ENCODE data around the gene EGR4. TPM values are rescaled to one million over a fixed set of nuclear protein-coding genes. Genes with fewer than 3 reads are reported as not detected.
A peak's percentile ranks its signal among the peaks of the same experiment; 100 is the strongest.

The EGR4 gene
- total RNA-seq: 0.12 TPM in 1 of 2 replicates, not detected in the other
- long read RNA-seq: 0 reads

- DNase-seq (ENCODE audit: low spot score, unreplicated experiment): peak; percentile 43
- no peaks in the 10 kb centered on the region for H3K36me3 Mint-ChIP-seq (ENCODE audit: insufficient read depth)
- H3K27ac Mint-ChIP-seq: no peak within 1 kb of the TSS
- peak within 1 kb of the TSS; percentile 65 for H3K4me3 Mint-ChIP-seq (ENCODE audit: low read depth)
- peaks cover 3% of the 10 kb centered on the region for H3K4me1 Mint-ChIP-seq (ENCODE audit: low read depth)
- H3K27me3 Mint-ChIP-seq: peaks cover 93% of the 10 kb centered on the region
- no peak for TF ChIP-seq CTCF (IDR thresholded peaks at IDR 0.05; ENCODE audit: unreplicated experiment)
- no peaks in the 10 kb centered on the region for H3K9me3 Mint-ChIP-seq (ENCODE audit: low read depth)
These were observed at the start of gene EGR4 for GRCh38 chr2:73293534-73294171. TSS of gene EGR4 (minus strand) at chr2:73293548. CDS start at chr2:73293317, 231 bp downstream.

- DNase-seq (ENCODE audit: low spot score, unreplicated experiment): no peak
- no peak overlapping the region for H3K27ac Mint-ChIP-seq
- H3K27me3 Mint-ChIP-seq: peaks cover 12% of the 10 kb centered on the region
- H3K9me3 Mint-ChIP-seq (ENCODE audit: low read depth): no peaks in the 10 kb centered on the region
- TF ChIP-seq CTCF (IDR thresholded peaks at IDR 0.05; ENCODE audit: unreplicated experiment): no peak
- no peaks in the 10 kb centered on the region for H3K36me3 Mint-ChIP-seq (ENCODE audit: insufficient read depth)
- no peak overlapping the region for H3K4me3 Mint-ChIP-seq (ENCODE audit: low read depth)
- H3K4me1 Mint-ChIP-seq (ENCODE audit: low read depth): peaks cover 1% of the 10 kb centered on the region
These were observed 47.7 kb upstream of the EGR4 start for GRCh38 chr2:73341039-73341438.

- no peak for DNase-seq (ENCODE audit: low spot score, unreplicated experiment)
- no peaks in the 10 kb centered on the region for H3K36me3 Mint-ChIP-seq (ENCODE audit: insufficient read depth)
- H3K4me3 Mint-ChIP-seq (ENCODE audit: low read depth): no peak overlapping the region
- no peak for TF ChIP-seq CTCF (IDR thresholded peaks at IDR 0.05; ENCODE audit: unreplicated experiment)
- H3K27ac Mint-ChIP-seq: no peak overlapping the region
- H3K9me3 Mint-ChIP-seq (ENCODE audit: low read depth): peaks cover 6% of the 10 kb centered on the region
- H3K27me3 Mint-ChIP-seq: peaks cover 7% of the 10 kb centered on the region
- H3K4me1 Mint-ChIP-seq (ENCODE audit: low read depth): peaks cover 1% of the 10 kb centered on the region
These were observed 45.9 kb upstream of the EGR4 start for GRCh38 chr2:73339201-73339600.

- H3K36me3 Mint-ChIP-seq (ENCODE audit: insufficient read depth): no peaks in the 10 kb centered on the region
- H3K9me3 Mint-ChIP-seq (ENCODE audit: low read depth): peaks cover 7% of the 10 kb centered on the region
- no peak for TF ChIP-seq CTCF (IDR thresholded peaks at IDR 0.05; ENCODE audit: unreplicated experiment)
- H3K27me3 Mint-ChIP-seq: peaks cover 7% of the 10 kb centered on the region
- no peak overlapping the region for H3K27ac Mint-ChIP-seq
- DNase-seq (ENCODE audit: low spot score, unreplicated experiment): no peak
- H3K4me1 Mint-ChIP-seq (ENCODE audit: low read depth): peaks cover 1% of the 10 kb centered on the region
- no peak overlapping the region for H3K4me3 Mint-ChIP-seq (ENCODE audit: low read depth)
These were observed 44.5 kb upstream of the EGR4 start for GRCh38 chr2:73337828-73338227.

GRCh38 chr2:73334620-73335019, 41.3 kb upstream of the EGR4 start:
- Mint-ChIP-seq H3K4me3 (ENCODE audit: low read depth) (no peak overlapping the region), H3K27me3 (peaks cover 7% of the 10 kb centered on the region), H3K27ac (no peak overlapping the region), H3K4me1 (ENCODE audit: low read depth) (peaks cover 1% of the 10 kb centered on the region), H3K9me3 (ENCODE audit: low read depth) (peaks cover 7% of the 10 kb centered on the region), H3K36me3 (ENCODE audit: insufficient read depth) (no peaks in the 10 kb centered on the region)
- DNase-seq (ENCODE audit: low spot score, unreplicated experiment): no peak
- no peak for TF ChIP-seq CTCF (IDR thresholded peaks at IDR 0.05; ENCODE audit: unreplicated experiment)
